Brain microvascular endothelial cell (primary cell): ENCODE measurements around the gene TAS1R2.

Experiments used
- DNase-seq: peaks from one replicate; pipeline ENCODE4 v3.0.0-alpha.2; 2020
- H3K27ac ChIP-seq: fragments of 250-450 bp; sonication (Bioruptor Pico); 2 replicates; pipeline ENCODE4 v1.5.1; 2020; ENCODE audit warnings: mild to moderate bottlenecking, moderate library complexity
- H3K27me3 ChIP-seq: fragments of 250-450 bp; sonication (Bioruptor Pico); replicated peaks from 2 replicates; pipeline ENCODE4 v1.5.1; 2020; ENCODE audit warnings: mild to moderate bottlenecking
- H3K36me3 ChIP-seq: fragments of 250-450 bp; sonication (Bioruptor Pico); replicated peaks from 2 replicates; pipeline ENCODE4 v1.5.1; 2020; ENCODE audit warnings: mild to moderate bottlenecking
- H3K4me3 ChIP-seq: 2 replicates; pipeline ENCODE4 v1.5.1; 2011; ENCODE audit warnings: low read depth, mild to moderate bottlenecking, control low read depth, low read length, moderate library complexity
- CTCF ChIP-seq: IDR thresholded peaks from 2 replicates; pipeline ENCODE4 v1.5.1; 2011; ENCODE audit warnings: low read depth, mild to moderate bottlenecking, moderate library complexity, low read length, control low read depth, inconsistent platforms; ENCODE audit errors: missing control alignments
- in situ Hi-C: cut with HindIII; loops from 2 replicates; pipeline ENCODE4 v1.10.0; 2017; ENCODE audit warnings: low sequenced_read_pairs, low pct_ligation_motif_present

The TAS1R2 gene

DNA sequence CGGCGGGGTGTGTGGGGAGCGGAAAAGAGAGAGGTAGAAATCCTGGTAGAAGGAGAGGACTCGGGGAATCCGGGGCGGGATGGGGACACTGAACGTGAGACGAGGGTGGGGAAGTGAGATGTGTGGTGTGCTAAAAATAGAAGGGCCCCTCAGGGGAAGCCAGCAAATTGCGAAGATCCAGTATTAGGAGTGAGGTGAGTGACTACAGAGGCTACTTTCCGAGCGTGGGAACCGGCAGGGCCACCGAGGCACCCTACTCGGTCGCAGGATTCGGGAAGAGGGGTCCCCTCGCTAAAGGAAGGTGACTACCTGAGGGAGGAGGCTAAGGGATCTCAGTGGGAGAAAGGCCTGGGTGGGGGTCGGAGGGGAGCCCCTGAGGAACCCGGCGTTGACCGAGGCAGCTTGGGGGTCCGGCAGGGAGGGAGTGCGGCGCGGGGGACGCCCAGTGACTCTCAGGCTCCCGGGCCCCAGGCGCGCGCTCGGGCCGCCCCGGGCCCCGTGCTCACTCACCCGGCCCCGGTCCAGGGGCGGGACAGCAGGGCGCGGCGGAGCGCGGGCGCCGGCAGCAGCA lies 42.6 kb upstream of the TAS1R2 start:
- in situ Hi-C loops = loop anchor here (10.0 kb wide), 1 partner anchor 183 kb away; no protein-coding TSS in a partner anchor
- H3K27me3 ChIP-seq = no peaks in the 10 kb centered on the region
- DNase-seq = no peak
- H3K27ac ChIP-seq = peak overlapping the region; percentile 90
- no peak for TF ChIP-seq CTCF
- H3K4me3 ChIP-seq = peak overlapping the region; percentile 81
- no peaks in the 10 kb centered on the region for H3K36me3 ChIP-seq

DNA sequence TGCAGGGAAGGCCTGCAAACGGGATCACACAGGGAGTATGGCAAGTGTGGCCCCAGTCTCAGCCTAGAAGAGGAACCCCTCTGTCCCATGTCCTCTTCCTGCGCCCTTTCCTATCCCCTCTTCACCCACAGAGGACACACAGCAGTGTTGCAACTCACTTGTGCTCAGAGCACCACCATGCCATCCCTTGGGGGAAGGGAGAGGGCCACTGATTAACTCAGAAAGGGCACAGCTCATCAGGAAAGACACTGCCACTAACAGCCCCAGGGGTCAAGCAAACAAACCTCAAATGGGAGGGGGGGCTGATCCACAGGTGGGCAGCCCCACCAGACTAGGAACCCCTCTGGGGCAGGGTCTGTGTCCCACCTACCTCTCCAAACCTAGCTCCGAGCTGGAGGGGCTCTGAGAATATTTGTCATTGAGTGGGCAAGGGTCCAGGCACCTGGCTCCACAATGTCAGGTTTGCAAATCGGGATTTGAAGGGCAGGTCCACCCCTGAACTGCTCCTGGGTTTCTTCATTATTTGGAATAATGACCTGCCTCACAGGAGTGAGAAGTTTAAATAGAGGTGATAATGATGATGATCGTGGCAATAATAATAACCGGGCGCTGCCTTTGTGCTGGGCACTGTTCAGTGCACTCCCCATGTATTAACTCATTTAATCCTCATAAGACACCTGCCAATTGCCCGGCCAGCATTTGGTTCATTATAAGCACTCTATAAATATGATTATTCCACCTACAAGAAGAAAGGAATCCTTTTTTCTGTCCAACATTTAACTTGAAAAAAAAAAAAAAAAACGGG lies 41.9 kb upstream of the TAS1R2 start:
- Histone ChIP-seq H3K27me3 (no peaks in the 10 kb centered on the region), H3K27ac (no peak overlapping the region), H3K36me3 (no peaks in the 10 kb centered on the region), H3K4me3 (peak overlapping the region; percentile 81)
- in situ Hi-C loops = loop anchor here (10.0 kb wide), 1 partner anchor 183 kb away; no protein-coding TSS in a partner anchor
- no peak for DNase-seq
- no peak for TF ChIP-seq CTCF

- TF ChIP-seq CTCF = no peak
- no peak overlapping the region for H3K27ac ChIP-seq
- H3K4me3 ChIP-seq = no peak overlapping the region
- in situ Hi-C loops = loop anchor here (10.0 kb wide), 1 partner anchor 184 kb away; no protein-coding TSS in a partner anchor
- no peak for DNase-seq
- H3K27me3 ChIP-seq = no peaks in the 10 kb centered on the region
- no peaks in the 10 kb centered on the region for H3K36me3 ChIP-seq
These were observed 40.9 kb upstream of the TAS1R2 start for GRCh38 chr1:18900303-18900841.

GRCh38 chr1:18899363-18900049 lies 40.0 kb upstream of the TAS1R2 start:
- H3K27me3 ChIP-seq = no peaks in the 10 kb centered on the region
- no peak for TF ChIP-seq CTCF
- no peak overlapping the region for H3K27ac ChIP-seq
- in situ Hi-C loops = loop anchor here (10.0 kb wide), 1 partner anchor 185 kb away; no protein-coding TSS in a partner anchor
- no peak overlapping the region for H3K4me3 ChIP-seq
- no peaks in the 10 kb centered on the region for H3K36me3 ChIP-seq
- DNase-seq = no peak

DNA sequence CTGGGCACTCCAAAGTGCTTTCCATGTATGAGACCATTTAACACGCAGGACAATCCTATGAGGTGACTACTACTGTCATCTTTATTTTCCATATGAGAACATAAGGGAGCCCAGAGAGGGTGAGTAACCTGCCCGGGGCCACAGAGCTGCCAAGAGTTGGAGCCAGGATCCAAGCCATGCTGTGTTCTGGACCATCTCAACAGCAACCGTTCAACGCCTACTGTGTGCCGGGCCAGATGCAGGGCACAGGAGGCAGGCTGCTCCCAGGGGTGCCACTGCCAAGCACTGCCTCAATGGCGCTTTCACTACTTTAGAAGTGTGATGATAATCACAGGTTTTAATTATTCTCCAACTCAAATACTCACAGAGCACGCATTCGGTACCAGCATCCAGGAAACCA lies 39.1 kb upstream of the TAS1R2 start:
- in situ Hi-C loops = no loop called here
- DNase-seq = no peak
- no peak for TF ChIP-seq CTCF
- no peaks in the 10 kb centered on the region for H3K27me3 ChIP-seq
- H3K36me3 ChIP-seq = no peaks in the 10 kb centered on the region
- no peak overlapping the region for H3K4me3 ChIP-seq
- H3K27ac ChIP-seq = no peak overlapping the region
